Measurements from ENCODE around the gene CEP85L. TPM values are rescaled to one million over a fixed set of nuclear protein-coding genes. Genes with fewer than 3 reads are reported as not detected.
A peak's percentile ranks its signal among the peaks of the same experiment; 100 is the strongest.

Gene CEP85L
- total RNA-seq, 3 donors from 2014 or later = 3.7 to 13.6 (median 4.0) TPM

DNA sequence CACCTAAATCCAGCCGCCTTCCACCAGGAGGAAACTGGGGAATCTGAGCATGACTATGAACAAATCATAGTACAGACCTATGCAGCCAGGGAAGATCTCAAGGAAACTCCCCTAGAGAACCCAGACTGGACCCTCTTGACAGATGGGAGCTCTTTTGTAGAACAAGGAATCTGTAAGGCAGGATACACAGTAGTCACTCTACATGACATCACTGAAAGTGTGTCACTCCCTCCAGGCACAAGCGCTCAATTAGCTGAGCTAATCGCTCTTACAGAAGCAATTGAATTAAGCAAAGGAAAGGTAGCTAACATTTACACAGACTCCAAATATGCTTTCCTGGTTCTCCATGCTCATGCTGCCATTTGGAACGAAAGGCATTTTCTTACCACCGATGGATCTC, 66.5 kb downstream of the CEP85L start:
- ATAC-seq (no peak), DNase-seq (no peak)
- peaks cover 13% of the 10 kb centered on the region for H3K4me1 ChIP-seq (ENCODE audit: low read depth)
- no peak overlapping the region for H3K4me3 ChIP-seq
- TF ChIP-seq, protein P1, sequence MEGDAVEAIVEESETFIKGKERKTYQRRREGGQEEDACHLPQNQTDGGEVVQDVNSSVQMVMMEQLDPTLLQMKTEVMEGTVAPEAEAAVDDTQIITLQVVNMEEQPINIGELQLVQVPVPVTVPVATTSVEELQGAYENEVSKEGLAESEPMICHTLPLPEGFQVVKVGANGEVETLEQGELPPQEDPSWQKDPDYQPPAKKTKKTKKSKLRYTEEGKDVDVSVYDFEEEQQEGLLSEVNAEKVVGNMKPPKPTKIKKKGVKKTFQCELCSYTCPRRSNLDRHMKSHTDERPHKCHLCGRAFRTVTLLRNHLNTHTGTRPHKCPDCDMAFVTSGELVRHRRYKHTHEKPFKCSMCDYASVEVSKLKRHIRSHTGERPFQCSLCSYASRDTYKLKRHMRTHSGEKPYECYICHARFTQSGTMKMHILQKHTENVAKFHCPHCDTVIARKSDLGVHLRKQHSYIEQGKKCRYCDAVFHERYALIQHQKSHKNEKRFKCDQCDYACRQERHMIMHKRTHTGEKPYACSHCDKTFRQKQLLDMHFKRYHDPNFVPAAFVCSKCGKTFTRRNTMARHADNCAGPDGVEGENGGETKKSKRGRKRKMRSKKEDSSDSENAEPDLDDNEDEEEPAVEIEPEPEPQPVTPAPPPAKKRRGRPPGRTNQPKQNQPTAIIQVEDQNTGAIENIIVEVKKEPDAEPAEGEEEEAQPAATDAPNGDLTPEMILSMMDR (IDR thresholded peaks at IDR 0.05) = no peak
- peaks cover 1% of the 10 kb centered on the region for H3K9me3 ChIP-seq
- intact Hi-C loops (cut with DNase I, micrococcal nuclease) = no loop called here
- no peaks in the 10 kb centered on the region for H3K36me3 ChIP-seq (ENCODE audit: low read depth)

DNA sequence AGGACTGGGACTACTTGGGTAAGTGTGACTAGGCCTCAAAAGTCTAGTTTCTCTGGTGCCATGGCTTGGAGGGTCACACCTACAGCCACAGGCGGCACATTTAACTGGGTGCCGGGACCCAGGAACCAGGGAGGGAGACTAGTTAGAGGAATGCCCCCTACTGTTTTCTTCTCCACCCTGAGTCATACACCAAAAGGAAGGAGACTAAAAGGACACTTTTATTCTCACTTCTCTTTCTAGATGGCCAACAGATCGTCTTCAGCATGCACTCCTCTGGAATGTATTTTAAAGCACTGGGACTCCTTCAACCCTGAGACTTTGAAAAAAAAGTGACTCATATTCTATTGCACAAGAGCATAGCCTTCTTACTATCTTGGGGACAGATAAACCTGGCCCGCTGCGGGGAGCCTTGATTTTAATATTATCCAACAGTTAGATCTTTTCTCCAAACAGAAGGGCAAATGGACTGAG, 69.9 kb downstream of the CEP85L start:
- intact Hi-C loops (cut with DNase I, micrococcal nuclease) = no loop called here
- H3K36me3 ChIP-seq (ENCODE audit: low read depth) = no peaks in the 10 kb centered on the region
- TF ChIP-seq, protein P1 (IDR thresholded peaks at IDR 0.05) = no peak
- ATAC-seq (no peak), DNase-seq (no peak)
- H3K9me3 ChIP-seq = peaks cover 25% of the 10 kb centered on the region
- no peak overlapping the region for H3K4me3 ChIP-seq
- H3K4me1 ChIP-seq (ENCODE audit: low read depth) = peaks cover 6% of the 10 kb centered on the region

- Histone ChIP-seq H3K4me3 (no peak overlapping the region), H3K36me3 (ENCODE audit: low read depth) (no peaks in the 10 kb centered on the region), H3K9me3 (peaks cover 29% of the 10 kb centered on the region), H3K4me1 (ENCODE audit: low read depth) (no peaks in the 10 kb centered on the region)
- intact Hi-C loops (cut with DNase I, micrococcal nuclease) = no loop called here
- DNase-seq (peak in 1 of 3 donors; percentile 58), ATAC-seq (peak; percentile 87)
- TF ChIP-seq, protein P1 (IDR thresholded peaks at IDR 0.05) = peak; percentile 34
Observed at GRCh38 chr6:118580585-118581419, 70.6 kb downstream of the CEP85L start.

- no peaks in the 10 kb centered on the region for H3K4me1 ChIP-seq (ENCODE audit: low read depth)
- no peak overlapping the region for H3K4me3 ChIP-seq
- no peak for ATAC-seq
- peaks cover 40% of the 10 kb centered on the region for H3K9me3 ChIP-seq
- H3K36me3 ChIP-seq (ENCODE audit: low read depth) = no peaks in the 10 kb centered on the region
- TF ChIP-seq, protein P1 (IDR thresholded peaks at IDR 0.05) = no peak
- DNase-seq = no peak
- intact Hi-C loops (cut with DNase I, micrococcal nuclease) = no loop called here
Observed at GRCh38 chr6:118579786-118580185, 71.6 kb downstream of the CEP85L start.

DNA sequence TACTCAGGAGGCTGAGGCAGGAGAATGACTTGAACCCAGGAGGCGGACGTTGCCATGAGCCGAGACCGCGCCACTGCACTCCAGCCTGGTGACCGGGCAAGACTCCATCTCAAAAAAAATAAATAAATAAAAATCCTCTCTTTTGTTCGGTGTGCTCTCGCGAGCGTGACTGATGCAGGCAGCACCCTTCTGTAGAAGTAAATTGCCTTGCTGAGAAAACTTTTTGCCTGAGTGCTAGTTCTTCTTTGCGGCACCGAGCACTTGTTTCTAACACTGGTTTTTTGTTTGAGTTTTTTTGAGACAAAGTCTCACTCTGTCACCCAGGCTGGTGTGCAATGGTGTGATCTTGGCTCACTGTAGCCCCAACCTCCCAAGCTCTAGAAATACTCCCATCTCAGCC, 72.8 kb downstream of the CEP85L start:
- ATAC-seq = no peak

More for the DNA sequence above, 72.8 kb downstream of the CEP85L start:
- DNase-seq = no peak
- no peak overlapping the region for H3K4me3 ChIP-seq
- H3K4me1 ChIP-seq (ENCODE audit: low read depth) = no peaks in the 10 kb centered on the region
- no peaks in the 10 kb centered on the region for H3K36me3 ChIP-seq (ENCODE audit: low read depth)
- TF ChIP-seq, protein P1 (IDR thresholded peaks at IDR 0.05) = no peak
- intact Hi-C loops (cut with DNase I, micrococcal nuclease) = no loop called here
- peaks cover 51% of the 10 kb centered on the region for H3K9me3 ChIP-seq

Measured in mucosa of descending colon (tissue), 3 donors.